Suprapubic skin (tissue), 4 donors: Measurements from ENCODE around the gene SHROOM3.

Source experiments
- EP300 ChIP-seq: sonication (generic); formaldehyde crosslinking; IDR thresholded peaks from one replicate; pipeline ENCODE4 v1.6.1; 2017; ENCODE audit warnings: antibody characterized with exemption
- POLR2A ChIP-seq, 2 donors: fragments of 450-650 bp; IDR thresholded peaks; one replicate each; pipeline ENCODE4 v1.6.1; 2017; ENCODE audit warnings: antibody characterized with exemption in 2 of 2, mild to moderate bottlenecking in 2 of 2, moderate library complexity in 2 of 2
- POLR2AphosphoS5 ChIP-seq, 3 donors: sonication (generic); formaldehyde crosslinking; IDR thresholded peaks; one replicate each; pipeline ENCODE4 v1.6.1; 2017; ENCODE audit warnings: antibody characterized with exemption in 3 of 3
- TF ChIP-seq, protein P1 (sequence below), 2 donors: fragments of 200-600 bp in 1 of 2; fragments of 450-650 bp in 1 of 2; sonication (generic) in 1 of 2; IDR thresholded peaks; one replicate each; pipeline ENCODE4 v1.5.1; 2016 to 2019; ENCODE audit warnings: antibody characterized with exemption in 2 of 2, mild to moderate bottlenecking in 1 of 2, moderate library complexity in 1 of 2

GRCh38 chr4:76549765-76550164 lies 114.7 kb downstream of the SHROOM3 start:
- TF ChIP-seq, protein P1, sequence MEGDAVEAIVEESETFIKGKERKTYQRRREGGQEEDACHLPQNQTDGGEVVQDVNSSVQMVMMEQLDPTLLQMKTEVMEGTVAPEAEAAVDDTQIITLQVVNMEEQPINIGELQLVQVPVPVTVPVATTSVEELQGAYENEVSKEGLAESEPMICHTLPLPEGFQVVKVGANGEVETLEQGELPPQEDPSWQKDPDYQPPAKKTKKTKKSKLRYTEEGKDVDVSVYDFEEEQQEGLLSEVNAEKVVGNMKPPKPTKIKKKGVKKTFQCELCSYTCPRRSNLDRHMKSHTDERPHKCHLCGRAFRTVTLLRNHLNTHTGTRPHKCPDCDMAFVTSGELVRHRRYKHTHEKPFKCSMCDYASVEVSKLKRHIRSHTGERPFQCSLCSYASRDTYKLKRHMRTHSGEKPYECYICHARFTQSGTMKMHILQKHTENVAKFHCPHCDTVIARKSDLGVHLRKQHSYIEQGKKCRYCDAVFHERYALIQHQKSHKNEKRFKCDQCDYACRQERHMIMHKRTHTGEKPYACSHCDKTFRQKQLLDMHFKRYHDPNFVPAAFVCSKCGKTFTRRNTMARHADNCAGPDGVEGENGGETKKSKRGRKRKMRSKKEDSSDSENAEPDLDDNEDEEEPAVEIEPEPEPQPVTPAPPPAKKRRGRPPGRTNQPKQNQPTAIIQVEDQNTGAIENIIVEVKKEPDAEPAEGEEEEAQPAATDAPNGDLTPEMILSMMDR (IDR thresholded peaks at IDR 0.05): no peak
- TF ChIP-seq POLR2AphosphoS5 (IDR thresholded peaks at IDR 0.05): no peak
- TF ChIP-seq POLR2A (IDR thresholded peaks at IDR 0.05): no peak
- TF ChIP-seq EP300: no peak
